ENCODE measurements around the gene PREX1.

GRCh38 chr20:48716086-48716485, 111.7 kb downstream of the PREX1 start:
- TF ChIP-seq CTCF (conservative IDR thresholded peaks at IDR 0.05 in 1 of 2, IDR thresholded peaks at IDR 0.05 in 1 of 2; ENCODE audit: low read depth in 1 of 2, low read length in 2 of 2): no peak
- no peak for TF ChIP-seq EZH2 (IDR thresholded peaks at IDR 0.05; ENCODE audit: low read length, missing control alignments)

Measured in fibroblast of lung (primary cell).